Measurements from ENCODE around the gene MS4A5.

Gene MS4A5

DNA sequence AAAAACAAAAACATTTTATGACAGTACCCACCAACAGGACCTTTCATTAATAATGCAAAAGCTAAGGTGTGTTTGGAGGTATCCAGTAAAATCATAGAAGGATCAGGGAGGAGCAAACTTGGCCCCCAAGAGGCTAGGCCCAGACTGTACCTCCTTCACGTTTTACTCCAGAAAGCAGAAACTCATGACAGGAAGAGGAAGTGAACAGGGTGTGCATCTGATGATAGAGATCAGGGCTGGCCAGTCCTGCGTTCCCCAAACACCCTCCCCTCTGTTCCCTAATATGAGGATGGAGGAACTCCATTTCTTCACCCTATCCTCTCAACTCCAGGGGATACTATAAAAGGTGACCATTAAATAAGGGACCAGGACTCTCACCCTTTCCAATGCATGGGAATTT lies 53.0 kb downstream of the MS4A5 start:
- no peak for DNase-seq (ENCODE audit: low read depth)

DNA sequence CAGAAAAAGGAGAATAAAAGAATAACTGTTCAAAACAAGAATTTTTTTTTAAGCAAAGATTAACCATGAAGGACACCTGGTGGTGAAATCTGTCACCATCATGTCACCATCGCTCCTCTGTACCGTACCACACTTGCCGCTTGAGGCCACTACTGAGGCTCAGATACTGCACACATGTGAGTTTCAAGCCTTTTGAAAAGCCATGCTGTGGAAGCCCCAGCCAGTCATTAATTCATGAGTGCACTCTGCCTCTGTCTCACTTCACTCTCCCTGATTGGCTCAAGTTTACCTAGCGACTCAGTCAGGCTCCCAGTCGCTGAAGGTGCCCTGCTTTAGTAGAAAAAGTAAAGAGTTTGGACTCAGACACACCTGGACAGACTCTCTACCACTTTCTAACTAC lies 56.6 kb downstream of the MS4A5 start:
- no peak for DNase-seq (ENCODE audit: low read depth)

DNA sequence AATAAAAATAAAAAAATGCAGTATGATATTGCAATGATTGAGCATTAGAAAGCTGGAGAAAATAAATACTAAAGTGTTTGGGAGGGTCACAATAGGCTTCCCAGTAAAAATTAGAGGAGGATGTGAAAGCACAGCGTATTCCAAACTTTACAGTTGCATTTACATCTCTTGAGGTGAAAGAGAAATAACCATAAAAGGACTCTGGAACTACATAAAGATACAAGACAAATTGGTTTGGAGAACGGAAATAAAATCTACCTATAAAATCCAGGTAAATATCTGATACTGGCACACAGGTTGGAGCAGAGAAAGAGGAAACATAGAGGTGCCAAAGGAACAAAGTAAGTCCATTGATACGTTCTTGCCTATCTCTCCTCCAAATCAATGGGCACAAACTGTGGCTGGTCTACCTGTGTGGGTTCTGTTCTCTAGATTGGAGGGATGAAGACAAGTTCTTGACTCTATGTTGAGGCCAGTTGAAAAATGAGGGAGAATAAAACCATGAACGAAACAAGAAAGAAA lies 63.2 kb downstream of the MS4A5 start, which contains the start of gene MS4A12:
MS4A12 (plus strand) TSS at position 291 of the 522 bp plus-strand sequence. CDS start 4,541 bp downstream, outside the sequence.
- no peak for DNase-seq (ENCODE audit: low read depth)

DNA sequence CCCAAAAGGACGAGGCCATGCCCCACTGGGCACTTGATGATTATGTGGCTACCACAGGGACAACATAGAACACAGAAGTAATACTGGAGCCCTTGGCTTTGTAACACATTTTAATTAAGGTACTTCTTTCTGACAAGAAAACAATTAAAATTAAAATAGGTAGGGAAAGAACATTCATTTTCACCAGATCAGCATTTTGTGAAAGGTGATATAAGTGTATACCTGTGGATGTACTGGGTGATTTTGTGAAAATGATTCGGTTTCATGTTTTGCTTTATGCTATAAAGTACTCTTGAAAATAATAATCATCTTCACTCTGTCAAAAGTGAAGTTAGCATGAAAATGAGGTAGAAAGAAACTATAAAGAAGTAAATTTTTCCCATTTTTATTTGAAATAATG lies 64.1 kb downstream of the MS4A5 start:
- no peak for DNase-seq (ENCODE audit: low read depth)

All from HS-5 (cell line).